K562 (cell line): ENCODE results near the gene ERP27.

Source experiments
- JUN ChIP-seq, 2 experiments: sonication (generic) in 1 of 2; formaldehyde crosslinking in 1 of 2; IDR thresholded peaks; 2 replicates each; pipeline versions ENCODE4 v1.6.1 to v1.8.0; 2012 to 2022; ENCODE audit warnings: borderline replicate concordance in 2 of 2, mild to moderate bottlenecking in 2 of 2, improper control_type of control experiment in 1 of 2, low read depth in 1 of 2, low read length in 1 of 2, missing genetic modification reagents in 1 of 2
- POLR3A ChIP-seq: IDR thresholded peaks from 2 replicates; pipeline ENCODE4 v1.6.1; 2011; ENCODE audit warnings: borderline replicate concordance, mild to moderate bottlenecking, moderate library complexity; ENCODE audit not compliant: insufficient read length, insufficient read depth; ENCODE audit errors: extremely low read depth
- RCOR1 ChIP-seq, 2 experiments: IDR thresholded peaks; 2 replicates each; pipeline ENCODE4 v1.6.1; 2012; ENCODE audit warnings: low read depth in 2 of 2, low read length in 2 of 2, borderline replicate concordance in 1 of 2, improper control_type of control experiment in 1 of 2
- RFX5 ChIP-seq: IDR thresholded peaks from 2 replicates; pipeline ENCODE4 v1.6.1; 2011; ENCODE audit warnings: low read depth, mild to moderate bottlenecking, improper control_type of control experiment, low read length
- ZFX ChIP-seq: sonication (generic); formaldehyde crosslinking; IDR thresholded peaks from 2 replicates; pipeline ENCODE4 v1.8.0; 2022; ENCODE audit warnings: mild to moderate bottlenecking, missing genetic modification reagents, moderate library complexity
- ZNF24 ChIP-seq: fragments of 450-650 bp; IDR thresholded peaks from 2 replicates; pipeline ENCODE4 v1.6.1; 2016
- TF ChIP-seq, protein P1 (sequence below): fragments of 250-450 bp; sonication (Bioruptor Pico); IDR thresholded peaks from 2 replicates; pipeline ENCODE4 v1.5.0; 2021; ENCODE audit warnings: mild to moderate bottlenecking, borderline replicate concordance
- TF ChIP-seq, protein P2 (sequence below): sonication (generic); formaldehyde crosslinking; IDR thresholded peaks from 2 replicates; pipeline ENCODE4 v1.8.0; 2022; ENCODE audit warnings: mild to moderate bottlenecking, missing genetic modification reagents, borderline replicate concordance
- TF ChIP-seq, protein P3 (sequence below), 2 experiments: IDR thresholded peaks; 2 replicates each; pipeline ENCODE4 v1.6.1; 2011; ENCODE audit warnings: borderline replicate concordance in 1 of 2, control low read depth in 1 of 2, low read depth in 1 of 2, low read length in 1 of 2, mild to moderate bottlenecking in 1 of 2, mixed read lengths in 1 of 2, moderate library complexity in 1 of 2; ENCODE audit not compliant: insufficient read depth in 1 of 2, insufficient read length in 1 of 2, poor library complexity in 1 of 2, severe bottlenecking in 1 of 2; ENCODE audit errors: extremely low read depth in 1 of 2
- TF ChIP-seq, protein P4 (sequence below), 3 experiments: IDR thresholded peaks in 2 of 3; conservative IDR thresholded peaks in 1 of 3; 2 replicates each; pipeline ENCODE4 v1.5.1; 2011 to 2012; ENCODE audit warnings: low read length in 3 of 3, mild to moderate bottlenecking in 3 of 3, control low read depth in 2 of 3, improper control_type of control experiment in 1 of 3, inconsistent platforms in 1 of 3, low read depth in 1 of 3, mixed read lengths in 1 of 3, moderate library complexity in 1 of 3; ENCODE audit not compliant: insufficient read depth in 2 of 3
- TF ChIP-seq, protein P5 (sequence below): sonication (generic); formaldehyde crosslinking; IDR thresholded peaks from 2 replicates; pipeline ENCODE4 v1.9.0; 2022; ENCODE audit warnings: mild to moderate bottlenecking, missing genetic modification reagents
- TF ChIP-seq, protein P6 (sequence below): IDR thresholded peaks from 3 replicates; pipeline ENCODE4 v1.6.1; 2011; ENCODE audit warnings: borderline replicate concordance, mild to moderate bottlenecking; ENCODE audit not compliant: insufficient read length, insufficient read depth
- TF ChIP-seq, protein P7 (sequence below), 2 experiments: IDR thresholded peaks; 2 replicates each; pipeline ENCODE4 v1.6.1; 2012; ENCODE audit warnings: improper control_type of control experiment in 2 of 2, low read depth in 2 of 2, low read length in 2 of 2, borderline replicate concordance in 1 of 2
- TF ChIP-seq, protein P8 (sequence below): conservative IDR thresholded peaks from 2 replicates; pipeline ENCODE4 v1.6.1; 2011; ENCODE audit warnings: low read depth, mild to moderate bottlenecking, low read length; ENCODE audit not compliant: control insufficient read depth

DNA sequence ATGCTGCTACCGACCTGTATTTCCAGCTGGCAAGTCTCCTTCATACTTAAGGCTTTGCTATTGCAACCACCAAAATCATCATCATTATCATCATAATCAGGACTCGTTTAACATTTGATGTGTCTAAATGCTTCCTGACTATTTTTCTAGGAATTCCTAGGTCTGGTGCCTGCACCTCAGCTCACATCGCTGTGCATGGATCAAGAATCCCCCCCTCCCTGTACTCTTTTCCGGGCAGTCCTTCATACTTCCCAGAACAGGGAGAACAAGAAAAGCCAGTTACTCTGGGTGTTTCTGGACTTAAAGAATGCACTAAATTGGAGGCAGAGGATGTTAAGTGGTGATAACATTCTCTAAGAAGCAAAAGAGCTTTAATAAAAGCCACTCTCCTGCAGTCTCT is 9.4 kb downstream of the ERP27 start:
- TF ChIP-seq, protein P1, sequence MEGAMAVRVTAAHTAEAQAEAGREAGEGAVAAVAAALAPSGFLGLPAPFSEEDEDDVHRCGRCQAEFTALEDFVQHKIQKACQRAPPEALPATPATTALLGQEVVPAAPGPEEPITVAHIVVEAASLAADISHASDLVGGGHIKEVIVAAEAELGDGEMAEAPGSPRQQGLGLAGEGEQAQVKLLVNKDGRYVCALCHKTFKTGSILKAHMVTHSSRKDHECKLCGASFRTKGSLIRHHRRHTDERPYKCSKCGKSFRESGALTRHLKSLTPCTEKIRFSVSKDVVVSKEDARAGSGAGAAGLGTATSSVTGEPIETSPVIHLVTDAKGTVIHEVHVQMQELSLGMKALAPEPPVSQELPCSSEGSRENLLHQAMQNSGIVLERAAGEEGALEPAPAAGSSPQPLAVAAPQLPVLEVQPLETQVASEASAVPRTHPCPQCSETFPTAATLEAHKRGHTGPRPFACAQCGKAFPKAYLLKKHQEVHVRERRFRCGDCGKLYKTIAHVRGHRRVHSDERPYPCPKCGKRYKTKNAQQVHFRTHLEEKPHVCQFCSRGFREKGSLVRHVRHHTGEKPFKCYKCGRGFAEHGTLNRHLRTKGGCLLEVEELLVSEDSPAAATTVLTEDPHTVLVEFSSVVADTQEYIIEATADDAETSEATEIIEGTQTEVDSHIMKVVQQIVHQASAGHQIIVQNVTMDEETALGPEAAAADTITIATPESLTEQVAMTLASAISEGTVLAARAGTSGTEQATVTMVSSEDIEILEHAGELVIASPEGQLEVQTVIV: no peak
- TF ChIP-seq, protein P2, sequence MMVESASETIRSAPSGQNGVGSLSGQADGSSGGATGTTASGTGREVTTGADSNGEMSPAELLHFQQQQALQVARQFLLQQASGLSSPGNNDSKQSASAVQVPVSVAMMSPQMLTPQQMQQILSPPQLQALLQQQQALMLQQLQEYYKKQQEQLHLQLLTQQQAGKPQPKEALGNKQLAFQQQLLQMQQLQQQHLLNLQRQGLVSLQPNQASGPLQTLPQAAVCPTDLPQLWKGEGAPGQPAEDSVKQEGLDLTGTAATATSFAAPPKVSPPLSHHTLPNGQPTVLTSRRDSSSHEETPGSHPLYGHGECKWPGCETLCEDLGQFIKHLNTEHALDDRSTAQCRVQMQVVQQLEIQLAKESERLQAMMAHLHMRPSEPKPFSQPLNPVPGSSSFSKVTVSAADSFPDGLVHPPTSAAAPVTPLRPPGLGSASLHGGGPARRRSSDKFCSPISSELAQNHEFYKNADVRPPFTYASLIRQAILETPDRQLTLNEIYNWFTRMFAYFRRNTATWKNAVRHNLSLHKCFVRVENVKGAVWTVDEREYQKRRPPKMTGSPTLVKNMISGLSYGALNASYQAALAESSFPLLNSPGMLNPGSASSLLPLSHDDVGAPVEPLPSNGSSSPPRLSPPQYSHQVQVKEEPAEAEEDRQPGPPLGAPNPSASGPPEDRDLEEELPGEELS (CRISPR knock-in tag): no peak
- TF ChIP-seq, protein P3, sequence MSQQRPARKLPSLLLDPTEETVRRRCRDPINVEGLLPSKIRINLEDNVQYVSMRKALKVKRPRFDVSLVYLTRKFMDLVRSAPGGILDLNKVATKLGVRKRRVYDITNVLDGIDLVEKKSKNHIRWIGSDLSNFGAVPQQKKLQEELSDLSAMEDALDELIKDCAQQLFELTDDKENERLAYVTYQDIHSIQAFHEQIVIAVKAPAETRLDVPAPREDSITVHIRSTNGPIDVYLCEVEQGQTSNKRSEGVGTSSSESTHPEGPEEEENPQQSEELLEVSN (IDR thresholded peaks at IDR 0.05; ENCODE audit: borderline replicate concordance in 1 of 2, extremely low read depth in 1 of 2, insufficient read depth in 1 of 2, insufficient read length in 1 of 2, low read depth in 1 of 2, low read length in 1 of 2, poor library complexity in 1 of 2, severe bottlenecking in 1 of 2): no peak
- no peak for TF ChIP-seq JUN (IDR thresholded peaks at IDR 0.05; ENCODE audit: borderline replicate concordance, low read depth, low read length)
- no peak for TF ChIP-seq JUN (CRISPR knock-in tag; IDR thresholded peaks at IDR 0.05; ENCODE audit: borderline replicate concordance)
- TF ChIP-seq, protein P4, sequence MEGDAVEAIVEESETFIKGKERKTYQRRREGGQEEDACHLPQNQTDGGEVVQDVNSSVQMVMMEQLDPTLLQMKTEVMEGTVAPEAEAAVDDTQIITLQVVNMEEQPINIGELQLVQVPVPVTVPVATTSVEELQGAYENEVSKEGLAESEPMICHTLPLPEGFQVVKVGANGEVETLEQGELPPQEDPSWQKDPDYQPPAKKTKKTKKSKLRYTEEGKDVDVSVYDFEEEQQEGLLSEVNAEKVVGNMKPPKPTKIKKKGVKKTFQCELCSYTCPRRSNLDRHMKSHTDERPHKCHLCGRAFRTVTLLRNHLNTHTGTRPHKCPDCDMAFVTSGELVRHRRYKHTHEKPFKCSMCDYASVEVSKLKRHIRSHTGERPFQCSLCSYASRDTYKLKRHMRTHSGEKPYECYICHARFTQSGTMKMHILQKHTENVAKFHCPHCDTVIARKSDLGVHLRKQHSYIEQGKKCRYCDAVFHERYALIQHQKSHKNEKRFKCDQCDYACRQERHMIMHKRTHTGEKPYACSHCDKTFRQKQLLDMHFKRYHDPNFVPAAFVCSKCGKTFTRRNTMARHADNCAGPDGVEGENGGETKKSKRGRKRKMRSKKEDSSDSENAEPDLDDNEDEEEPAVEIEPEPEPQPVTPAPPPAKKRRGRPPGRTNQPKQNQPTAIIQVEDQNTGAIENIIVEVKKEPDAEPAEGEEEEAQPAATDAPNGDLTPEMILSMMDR (IDR thresholded peaks at IDR 0.05 in 2 of 3, conservative IDR thresholded peaks at IDR 0.05 in 1 of 3; ENCODE audit: insufficient read depth in 2 of 3, low read depth in 1 of 3, low read length in 3 of 3): no peak
- no peak for TF ChIP-seq RCOR1 (IDR thresholded peaks at IDR 0.05; ENCODE audit: borderline replicate concordance in 1 of 2, low read depth in 2 of 2, low read length in 2 of 2)
- TF ChIP-seq, protein P5, sequence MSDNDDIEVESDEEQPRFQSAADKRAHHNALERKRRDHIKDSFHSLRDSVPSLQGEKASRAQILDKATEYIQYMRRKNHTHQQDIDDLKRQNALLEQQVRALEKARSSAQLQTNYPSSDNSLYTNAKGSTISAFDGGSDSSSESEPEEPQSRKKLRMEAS: no peak
- no peak for TF ChIP-seq RFX5
- no peak for TF ChIP-seq POLR3A
- TF ChIP-seq, protein P6, sequence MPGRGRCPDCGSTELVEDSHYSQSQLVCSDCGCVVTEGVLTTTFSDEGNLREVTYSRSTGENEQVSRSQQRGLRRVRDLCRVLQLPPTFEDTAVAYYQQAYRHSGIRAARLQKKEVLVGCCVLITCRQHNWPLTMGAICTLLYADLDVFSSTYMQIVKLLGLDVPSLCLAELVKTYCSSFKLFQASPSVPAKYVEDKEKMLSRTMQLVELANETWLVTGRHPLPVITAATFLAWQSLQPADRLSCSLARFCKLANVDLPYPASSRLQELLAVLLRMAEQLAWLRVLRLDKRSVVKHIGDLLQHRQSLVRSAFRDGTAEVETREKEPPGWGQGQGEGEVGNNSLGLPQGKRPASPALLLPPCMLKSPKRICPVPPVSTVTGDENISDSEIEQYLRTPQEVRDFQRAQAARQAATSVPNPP: no peak
- TF ChIP-seq, protein P7, sequence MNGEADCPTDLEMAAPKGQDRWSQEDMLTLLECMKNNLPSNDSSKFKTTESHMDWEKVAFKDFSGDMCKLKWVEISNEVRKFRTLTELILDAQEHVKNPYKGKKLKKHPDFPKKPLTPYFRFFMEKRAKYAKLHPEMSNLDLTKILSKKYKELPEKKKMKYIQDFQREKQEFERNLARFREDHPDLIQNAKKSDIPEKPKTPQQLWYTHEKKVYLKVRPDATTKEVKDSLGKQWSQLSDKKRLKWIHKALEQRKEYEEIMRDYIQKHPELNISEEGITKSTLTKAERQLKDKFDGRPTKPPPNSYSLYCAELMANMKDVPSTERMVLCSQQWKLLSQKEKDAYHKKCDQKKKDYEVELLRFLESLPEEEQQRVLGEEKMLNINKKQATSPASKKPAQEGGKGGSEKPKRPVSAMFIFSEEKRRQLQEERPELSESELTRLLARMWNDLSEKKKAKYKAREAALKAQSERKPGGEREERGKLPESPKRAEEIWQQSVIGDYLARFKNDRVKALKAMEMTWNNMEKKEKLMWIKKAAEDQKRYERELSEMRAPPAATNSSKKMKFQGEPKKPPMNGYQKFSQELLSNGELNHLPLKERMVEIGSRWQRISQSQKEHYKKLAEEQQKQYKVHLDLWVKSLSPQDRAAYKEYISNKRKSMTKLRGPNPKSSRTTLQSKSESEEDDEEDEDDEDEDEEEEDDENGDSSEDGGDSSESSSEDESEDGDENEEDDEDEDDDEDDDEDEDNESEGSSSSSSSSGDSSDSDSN (IDR thresholded peaks at IDR 0.05; ENCODE audit: borderline replicate concordance in 1 of 2, low read depth in 2 of 2, low read length in 2 of 2): no peak
- TF ChIP-seq, protein P8, sequence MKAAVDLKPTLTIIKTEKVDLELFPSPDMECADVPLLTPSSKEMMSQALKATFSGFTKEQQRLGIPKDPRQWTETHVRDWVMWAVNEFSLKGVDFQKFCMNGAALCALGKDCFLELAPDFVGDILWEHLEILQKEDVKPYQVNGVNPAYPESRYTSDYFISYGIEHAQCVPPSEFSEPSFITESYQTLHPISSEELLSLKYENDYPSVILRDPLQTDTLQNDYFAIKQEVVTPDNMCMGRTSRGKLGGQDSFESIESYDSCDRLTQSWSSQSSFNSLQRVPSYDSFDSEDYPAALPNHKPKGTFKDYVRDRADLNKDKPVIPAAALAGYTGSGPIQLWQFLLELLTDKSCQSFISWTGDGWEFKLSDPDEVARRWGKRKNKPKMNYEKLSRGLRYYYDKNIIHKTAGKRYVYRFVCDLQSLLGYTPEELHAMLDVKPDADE: no peak
- no peak for TF ChIP-seq ZFX
- TF ChIP-seq ZNF24: no peak
